NCI-H2171 (cell line): ENCODE results near the gene CIC.

Source experiments
- DNase-seq: peaks from one replicate; lab custom pipeline; 2025; lab: John Stamatoyannopoulos, UW

The CIC gene

DNA sequence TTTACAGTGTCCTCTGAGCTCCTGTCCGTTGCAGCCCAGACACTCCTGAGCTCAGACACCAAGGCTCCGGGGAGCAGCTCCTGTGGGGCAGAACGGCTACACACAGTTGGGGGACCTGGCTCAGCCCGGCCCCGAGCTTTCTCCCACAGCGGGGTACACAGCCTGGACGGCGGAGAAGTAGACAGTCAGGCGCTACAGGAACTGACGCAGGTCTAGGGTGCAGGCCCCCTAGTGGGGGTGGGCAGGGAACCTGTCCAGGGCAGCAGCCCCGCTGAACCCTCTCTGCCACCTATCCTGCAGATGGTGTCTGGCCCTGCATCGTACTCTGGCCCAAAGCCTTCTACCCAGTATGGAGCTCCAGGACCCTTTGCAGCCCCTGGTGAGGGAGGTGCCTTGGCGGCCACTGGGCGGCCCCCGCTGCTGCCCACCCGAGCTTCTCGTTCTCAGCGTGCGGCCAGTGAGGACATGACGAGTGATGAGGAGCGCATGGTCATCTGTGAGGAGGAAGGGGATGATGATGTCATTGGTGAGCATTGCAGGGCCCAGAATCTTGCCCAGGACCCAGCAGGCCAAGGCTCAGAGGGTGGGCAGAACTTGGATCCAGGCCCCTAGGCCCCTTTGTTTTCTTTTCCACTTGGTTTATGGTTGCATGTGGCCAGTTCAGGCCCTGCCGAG is 20.0 kb downstream of the CIC start:
- no peak for DNase-seq

DNA sequence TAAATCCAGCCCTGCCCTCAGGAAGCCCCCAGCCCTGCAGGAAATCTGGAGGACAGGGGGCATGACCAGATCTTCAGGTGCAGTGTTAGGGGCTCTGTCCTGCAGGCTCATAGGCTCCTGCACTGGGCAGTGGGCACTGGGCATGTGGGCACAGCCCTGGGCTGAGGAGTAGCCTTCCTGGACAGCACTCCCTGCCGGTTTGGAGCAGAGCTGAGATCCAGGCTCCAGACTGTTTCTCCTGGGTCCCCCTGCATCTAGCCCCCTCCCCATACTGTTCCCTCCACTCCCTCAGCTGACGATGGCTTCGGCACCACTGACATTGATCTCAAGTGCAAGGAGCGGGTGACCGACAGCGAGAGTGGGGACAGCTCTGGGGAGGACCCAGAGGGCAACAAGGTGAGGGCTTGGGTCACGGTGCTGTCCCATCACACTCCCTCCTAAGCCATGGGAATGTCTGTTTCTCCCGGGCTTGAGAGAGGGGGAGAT is 20.5 kb downstream of the CIC start:
- DNase-seq, result no peak

DNA sequence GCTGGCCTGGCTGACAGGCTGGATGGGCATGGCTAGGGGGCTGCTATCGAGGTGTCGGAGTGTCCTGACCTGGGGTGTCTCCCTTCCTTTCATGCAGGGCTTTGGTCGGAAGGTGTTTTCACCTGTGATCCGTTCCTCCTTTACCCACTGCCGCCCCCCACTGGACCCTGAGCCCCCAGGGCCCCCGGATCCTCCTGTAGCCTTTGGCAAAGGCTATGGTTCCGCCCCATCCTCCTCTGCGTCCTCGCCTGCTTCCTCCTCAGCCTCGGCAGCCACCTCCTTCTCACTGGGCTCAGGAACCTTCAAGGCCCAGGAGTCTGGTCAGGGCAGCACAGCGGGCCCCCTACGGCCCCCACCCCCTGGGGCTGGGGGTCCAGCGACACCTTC is 21.1 kb downstream of the CIC start:
- DNase-seq, result no peak

DNA sequence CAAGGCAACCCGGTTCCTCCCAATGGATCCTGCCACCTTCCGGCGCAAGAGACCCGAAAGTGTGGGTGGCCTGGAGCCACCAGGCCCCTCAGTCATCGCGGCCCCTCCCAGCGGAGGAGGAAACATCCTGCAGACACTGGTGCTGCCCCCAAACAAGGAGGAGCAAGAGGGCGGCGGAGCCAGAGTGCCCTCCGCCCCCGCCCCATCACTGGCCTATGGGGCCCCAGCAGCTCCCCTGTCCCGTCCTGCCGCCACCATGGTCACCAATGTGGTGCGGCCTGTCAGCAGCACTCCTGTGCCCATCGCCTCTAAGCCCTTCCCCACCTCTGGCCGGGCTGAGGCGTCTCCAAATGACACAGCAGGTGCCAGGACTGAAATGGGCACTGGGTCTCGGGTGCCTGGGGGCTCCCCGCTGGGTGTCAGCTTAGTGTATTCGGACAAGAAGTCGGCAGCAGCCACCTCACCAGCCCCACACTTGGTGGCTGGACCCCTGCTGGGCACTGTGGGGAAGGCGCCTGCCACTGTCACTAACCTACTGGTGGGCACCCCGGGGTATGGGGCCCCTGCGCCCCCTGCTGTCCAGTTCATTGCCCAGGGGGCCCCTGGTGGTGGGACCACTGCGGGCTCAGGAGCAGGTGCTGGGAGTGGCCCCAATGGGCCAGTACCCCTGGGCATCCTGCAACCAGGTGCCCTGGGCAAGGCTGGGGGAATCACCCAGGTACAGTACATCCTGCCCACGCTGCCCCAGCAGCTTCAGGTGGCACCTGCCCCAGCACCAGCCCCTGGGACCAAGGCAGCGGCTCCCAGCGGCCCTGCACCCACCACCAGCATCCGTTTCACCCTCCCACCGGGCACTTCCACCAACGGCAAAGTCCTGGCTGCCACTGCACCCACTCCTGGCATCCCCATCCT is 21.7 kb downstream of the CIC start:
- DNase-seq, result no peak

DNA sequence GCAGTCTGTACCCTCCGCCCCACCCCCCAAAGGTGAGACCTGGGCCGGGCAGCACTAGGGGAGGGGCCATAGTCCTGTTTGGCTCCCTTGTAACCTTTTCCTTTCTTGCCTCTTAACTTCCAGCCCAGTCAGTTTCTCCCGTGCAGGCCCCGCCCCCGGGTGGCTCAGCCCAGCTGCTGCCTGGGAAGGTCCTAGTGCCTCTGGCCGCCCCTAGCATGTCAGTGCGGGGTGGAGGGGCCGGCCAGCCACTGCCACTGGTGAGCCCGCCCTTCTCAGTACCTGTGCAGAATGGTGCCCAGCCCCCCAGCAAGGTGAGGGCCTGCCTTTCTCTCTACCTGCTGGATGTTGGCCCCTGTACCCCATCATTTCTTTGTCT is 22.4 kb downstream of the CIC start:
- no peak for DNase-seq

DNA sequence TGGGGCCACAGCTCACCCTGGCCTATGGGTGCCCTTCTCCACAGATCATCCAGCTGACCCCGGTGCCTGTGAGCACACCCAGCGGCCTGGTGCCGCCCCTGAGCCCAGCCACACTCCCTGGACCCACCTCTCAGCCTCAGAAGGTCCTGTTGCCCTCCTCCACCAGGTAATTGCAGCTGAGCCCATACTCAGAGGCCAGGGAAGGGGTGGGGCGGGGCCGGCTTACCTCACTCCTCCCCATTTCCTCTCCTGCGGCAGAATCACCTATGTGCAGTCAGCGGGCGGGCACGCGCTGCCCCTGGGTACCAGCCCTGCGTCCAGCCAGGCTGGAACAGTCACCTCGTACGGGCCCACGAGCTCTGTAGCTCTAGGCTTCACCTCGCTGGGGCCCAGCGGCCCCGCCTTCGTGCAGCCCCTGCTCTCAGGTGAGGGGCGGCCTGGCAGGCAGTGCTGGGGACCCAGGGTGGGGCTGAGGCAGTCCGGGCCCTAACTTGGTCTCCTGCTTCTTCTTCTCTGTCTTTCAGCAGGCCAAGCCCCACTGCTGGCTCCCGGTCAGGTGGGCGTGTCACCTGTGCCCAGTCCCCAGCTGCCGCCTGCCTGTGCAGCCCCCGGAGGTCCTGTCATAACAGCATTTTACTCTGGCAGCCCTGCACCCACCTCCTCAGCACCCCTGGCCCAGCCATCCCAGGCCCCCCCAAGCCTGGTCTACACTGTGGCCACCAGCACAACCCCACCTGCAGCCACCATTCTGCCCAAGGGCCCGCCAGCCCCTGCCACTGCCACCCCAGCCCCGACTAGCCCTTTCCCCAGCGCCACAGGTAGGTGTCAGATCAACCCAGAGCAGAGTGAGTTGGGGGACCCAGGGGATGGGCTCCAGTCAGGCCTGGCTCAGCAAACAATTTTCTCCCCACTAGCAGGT is 23.2 kb downstream of the CIC start:
- no peak for DNase-seq

DNA sequence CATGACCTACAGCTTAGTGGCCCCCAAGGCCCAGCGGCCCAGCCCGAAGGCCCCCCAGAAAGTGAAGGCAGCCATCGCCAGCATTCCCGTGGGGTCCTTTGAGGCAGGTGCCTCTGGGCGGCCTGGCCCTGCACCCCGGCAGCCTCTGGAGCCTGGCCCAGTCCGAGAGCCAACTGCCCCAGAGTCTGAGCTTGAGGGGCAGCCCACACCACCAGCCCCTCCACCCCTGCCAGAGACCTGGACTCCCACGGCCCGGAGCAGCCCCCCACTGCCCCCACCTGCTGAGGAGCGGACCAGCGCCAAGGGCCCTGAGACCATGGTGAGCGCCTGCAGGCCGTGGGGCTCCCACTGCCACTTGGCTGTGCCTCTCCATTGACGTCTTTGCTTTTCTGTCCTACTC is 23.9 kb downstream of the CIC start:
- no peak for DNase-seq

DNA sequence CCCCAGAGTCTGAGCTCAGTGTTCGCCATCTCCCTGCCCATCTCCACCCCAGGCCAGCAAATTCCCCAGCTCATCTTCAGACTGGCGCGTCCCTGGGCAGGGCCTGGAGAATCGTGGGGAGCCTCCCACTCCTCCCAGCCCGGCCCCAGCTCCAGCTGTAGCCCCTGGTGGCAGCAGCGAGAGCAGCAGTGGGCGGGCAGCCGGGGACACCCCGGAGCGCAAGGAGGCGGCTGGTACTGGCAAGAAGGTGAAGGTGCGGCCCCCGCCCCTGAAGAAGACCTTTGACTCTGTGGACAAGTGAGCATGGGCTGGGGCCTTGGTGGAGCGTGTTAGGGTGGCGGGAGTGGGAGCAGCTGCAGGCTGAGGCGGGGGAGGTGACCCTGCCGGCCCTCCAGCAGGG is 24.5 kb downstream of the CIC start:
- DNase-seq, result no peak

DNA sequence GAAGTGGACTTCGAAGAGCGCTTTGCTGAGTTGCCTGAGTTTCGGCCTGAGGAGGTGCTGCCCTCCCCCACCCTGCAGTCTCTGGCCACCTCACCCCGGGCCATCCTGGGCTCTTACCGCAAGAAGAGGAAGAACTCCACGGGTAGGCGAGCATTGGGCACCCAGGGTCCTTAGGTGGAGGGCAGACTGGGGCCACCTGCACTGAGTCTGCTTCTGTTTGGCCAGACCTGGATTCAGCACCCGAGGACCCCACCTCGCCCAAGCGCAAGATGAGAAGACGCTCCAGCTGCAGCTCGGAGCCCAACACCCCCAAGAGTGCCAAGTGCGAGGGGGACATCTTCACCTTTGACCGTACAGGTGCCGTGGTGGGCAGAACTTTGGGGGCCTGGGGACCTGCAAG is 24.9 kb downstream of the CIC start:
- DNase-seq, result no peak

DNA sequence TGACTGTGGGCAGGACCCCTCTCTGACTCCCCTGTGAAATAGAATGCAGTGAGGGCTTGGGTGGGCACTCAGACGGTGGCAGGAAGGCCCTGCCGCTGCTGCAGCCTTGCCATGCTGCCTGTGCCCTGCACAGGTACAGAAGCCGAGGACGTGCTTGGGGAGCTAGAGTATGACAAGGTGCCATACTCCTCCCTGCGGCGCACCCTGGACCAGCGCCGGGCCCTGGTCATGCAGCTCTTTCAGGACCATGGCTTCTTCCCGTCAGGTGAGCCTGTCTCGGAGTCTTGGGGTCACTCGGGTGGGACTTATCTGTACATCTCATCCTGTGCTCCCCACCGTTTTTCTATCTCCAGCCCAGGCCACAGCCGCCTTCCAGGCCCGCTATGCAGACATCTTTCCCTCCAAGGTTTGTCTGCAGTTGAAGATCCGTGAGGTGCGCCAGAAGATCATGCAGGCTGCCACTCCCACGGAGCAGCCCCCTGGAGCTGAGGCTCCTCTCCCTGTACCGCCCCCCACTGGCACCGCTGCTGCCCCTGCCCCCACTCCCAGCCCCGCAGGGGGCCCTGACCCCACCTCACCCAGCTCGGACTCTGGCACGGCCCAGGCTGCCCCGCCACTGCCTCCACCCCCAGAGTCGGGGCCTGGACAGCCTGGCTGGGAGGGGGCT is 25.6 kb downstream of the CIC start:
- DNase-seq, result no peak

DNA sequence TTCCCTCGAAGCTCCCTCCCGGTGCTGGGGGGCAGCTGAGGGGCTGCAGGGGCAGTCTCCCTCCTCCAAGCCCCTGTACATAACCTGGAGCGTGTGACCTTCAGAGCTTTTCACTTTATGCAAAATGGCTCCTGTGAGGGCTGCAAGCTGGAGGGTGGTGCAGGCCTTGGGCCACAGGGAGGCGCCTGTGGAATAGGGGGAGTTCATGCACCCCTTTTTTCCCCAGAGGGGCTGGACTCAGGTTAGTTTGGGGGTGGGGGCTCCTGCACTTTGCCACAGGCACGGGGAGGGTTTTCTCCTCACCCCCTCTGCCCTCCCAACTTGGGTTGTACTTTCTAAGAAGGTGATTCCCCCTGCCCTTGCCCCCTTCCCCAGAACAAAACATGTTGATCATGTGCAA is 26.3 kb downstream of the CIC start:
- DNase-seq, result no peak

DNA sequence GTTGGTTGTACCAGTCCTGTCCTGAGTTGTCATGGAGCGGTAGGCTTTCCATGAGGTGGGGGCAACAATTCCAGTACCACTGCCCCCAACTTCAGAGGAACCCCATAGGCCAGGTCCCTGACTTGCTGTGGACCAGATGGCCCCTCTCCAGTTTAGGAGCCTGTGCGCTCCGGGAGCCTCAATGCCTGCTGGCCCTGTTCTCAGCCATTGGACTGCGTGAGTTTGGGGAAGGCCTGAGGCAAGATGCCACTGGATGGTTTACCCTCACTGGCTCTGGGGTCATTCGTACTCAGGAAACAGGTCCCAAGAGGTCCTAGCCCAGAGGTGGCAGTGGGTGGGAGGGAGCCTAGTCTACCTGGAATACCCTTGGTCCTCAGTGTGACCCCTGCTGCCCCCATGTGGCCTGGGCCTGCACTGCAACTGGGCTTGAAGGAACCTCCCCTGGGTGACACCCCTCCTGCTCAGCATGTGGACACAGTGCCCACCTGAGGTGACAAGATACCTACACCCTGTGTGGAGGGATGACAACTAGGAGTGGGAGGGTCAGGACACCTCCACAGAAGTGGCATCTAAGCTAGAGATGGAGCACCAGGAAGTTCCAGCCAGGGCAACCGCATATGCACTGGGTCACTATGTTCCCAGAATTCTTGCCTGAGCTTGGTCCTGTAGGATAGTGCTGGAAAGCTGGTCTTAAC is 26.9 kb downstream of the CIC start:
- DNase-seq, result peak; percentile 16

DNA sequence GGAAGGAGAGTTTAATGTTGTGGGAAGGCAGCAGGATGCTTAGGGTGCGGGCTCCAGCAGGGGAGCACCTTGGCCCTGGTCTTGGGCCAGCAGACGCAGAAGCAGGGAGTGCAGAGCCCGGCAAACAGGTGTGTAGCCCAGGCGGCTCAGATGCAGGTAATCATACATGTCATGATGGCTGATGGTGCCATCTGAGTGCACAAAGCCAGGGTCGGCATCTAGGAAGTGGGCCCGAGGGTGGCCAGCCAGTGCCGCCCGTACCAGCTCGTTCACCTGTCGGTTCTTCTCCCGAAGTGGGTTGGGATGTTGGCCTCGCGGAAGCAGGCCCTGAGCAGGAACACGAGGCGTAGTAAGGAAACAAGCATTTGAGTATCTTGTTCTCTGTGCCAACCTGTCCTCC is 28.0 kb downstream of the CIC start:
- no peak for DNase-seq

DNA sequence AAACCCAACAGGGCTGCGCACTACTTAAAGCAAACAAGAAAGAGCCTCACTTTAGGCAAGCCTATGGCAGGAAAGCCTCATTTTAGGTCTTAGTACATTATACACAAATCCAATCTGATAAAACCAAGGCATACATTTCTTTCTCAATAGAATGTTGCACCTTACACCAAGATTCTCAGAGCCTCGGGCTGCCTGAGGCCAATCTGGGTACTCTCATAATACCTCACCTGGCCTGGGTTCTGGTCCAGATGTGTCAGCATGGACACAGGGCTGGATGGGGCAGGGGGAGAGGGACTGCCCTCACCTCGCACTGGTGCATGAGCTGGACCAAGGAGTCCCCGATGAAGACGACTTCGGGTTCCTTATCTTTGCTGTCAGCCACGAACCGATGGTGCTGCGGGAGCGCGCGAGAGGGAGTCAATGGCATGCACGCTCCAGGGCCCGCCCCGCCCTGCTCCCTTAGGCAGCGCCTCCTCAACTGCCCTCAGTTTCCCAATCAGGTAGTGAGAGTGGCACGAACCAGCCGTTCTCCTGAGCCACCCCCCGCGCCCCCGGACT is 32.7 kb downstream of the CIC start, which contains the start of gene PRR19:
TSS of gene PRR19 (plus strand) at position 487 of the 558 bp plus-strand sequence. CDS start 7,453 bp downstream, outside the sequence.
- no peak for DNase-seq

DNA sequence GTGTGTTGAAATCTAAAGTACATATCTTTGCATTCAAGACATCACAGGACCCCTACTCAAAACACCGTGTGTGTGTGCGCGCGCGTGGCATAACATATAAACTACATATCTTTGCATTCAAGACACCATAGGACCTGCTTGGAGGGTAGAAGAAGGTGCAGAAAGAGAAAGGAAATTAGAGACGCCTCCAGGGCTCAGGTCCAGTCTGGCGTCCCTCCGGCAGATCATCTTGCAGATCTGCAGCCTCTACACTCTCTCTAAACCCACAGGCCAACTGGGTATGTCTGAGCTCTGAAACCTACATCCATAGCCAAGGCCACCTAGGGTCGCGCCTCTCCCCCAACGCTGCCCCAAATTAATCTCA is 34.0 kb downstream of the CIC start:
- DNase-seq, result no peak

DNA sequence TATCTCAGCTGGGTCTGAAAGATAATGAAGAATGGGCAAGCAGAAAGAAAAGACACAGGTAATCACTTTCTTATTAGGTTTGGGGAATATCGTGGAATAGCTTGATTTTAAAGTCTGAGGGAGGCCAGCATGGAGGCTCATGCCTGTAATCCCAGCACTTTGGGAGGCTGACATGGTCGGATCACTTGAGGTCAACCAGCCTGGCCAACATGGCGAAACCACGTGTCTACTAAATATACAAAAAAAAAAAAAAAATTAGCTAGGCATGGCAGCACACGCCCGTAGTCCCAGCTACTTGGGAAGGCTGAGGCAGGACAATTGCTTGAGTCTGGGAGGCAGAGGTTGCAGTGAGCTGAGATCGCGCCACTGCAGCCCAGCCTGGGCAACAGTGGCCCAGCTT is 34.8 kb downstream of the CIC start:
- DNase-seq, result no peak

DNA sequence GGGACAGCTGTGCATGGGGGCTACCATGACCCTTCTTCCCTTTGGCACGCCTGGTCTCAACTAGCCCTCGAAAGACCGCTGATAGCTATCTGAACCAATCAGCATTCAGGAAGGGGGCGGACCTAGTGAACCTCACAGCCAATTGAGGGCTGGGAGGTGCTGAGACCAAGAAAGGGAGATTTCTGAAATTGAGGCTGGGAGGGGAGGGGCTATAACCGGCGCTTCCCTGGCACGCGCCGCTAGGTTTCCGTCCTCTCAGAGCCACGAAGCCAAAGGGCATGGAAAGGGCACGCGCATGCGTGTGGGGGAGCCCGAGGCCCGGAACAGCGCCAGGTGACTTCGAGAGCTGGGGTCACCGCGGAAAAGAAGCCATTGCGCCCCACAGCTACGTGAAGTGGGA is 37.6 kb downstream of the CIC start:
- DNase-seq, result no peak

DNA sequence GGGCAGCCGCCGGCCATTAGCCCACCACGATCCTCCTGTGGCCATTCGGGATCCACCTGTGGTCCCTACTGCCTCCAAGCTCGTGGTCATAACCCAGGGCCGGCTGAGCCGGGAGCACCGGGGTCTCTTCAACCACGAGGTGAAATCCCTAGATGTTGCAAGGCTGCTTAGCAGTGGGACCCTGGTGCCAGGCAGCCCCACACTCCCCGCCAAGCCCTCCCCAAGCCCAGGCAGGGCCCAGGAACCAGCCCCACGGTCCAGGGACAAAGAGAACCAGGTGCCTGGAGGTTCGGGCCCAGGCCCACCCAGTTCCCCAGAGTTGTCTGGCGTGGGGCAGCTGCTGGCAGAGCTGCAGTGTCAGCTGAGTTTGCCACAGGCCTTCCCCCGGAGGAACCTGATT is 40.6 kb downstream of the CIC start:
- no peak for DNase-seq

DNA sequence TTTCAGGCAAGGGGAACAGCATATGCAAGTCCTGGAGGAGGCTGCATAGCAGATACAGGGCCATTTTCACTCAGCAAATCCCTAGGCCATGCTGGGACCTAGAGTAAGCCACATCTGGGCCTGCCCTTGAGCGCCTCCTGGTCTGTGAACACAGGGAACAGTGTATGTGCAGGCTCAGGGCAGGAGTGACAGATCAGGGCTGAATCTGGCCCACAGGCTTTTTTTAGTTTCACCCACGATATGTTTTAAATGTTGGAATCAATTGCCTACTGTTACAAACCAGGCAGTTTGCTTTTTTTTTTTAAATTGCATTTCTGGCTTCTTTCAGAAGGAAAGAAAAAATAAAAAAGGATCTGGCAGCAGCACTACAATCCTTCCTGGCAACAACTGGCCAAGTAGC is 42.6 kb downstream of the CIC start:
- no peak for DNase-seq

DNA sequence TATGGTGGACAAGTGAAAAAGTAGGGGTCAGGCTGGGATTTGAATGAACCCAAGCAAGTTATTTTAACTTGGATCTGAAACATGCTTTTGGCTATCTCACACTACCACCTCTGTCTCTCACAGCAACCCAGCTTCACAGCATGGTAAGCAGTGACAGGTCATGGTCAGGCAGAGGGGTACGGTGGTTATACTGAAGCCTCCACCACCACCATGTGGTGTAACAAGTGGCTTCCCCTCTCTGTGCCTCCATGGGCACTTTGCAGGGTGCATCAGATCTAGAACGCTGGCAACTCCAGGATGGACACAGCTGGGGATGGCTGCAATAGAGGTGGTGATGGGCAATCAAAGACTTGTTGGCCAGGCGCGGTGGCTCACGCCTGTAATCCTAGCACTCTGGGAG is 43.3 kb downstream of the CIC start:
- no peak for DNase-seq
